ENCODE measurements around the gene ATG10.

GRCh38 chr5:82100303-82101077 lies 128.7 kb downstream of the ATG10 start:
- TF ChIP-seq FOXP1 (CRISPR knock-in tag; IDR thresholded peaks at IDR 0.05; ENCODE audit: borderline replicate concordance) (no peak), CBFB (CRISPR knock-in tag; IDR thresholded peaks at IDR 0.05; ENCODE audit: low read depth) (no peak), CTCF (IDR thresholded peaks at IDR 0.05) (no peak), MLX (CRISPR knock-in tag; IDR thresholded peaks at IDR 0.05) (no peak), AR (CRISPR knock-in tag; IDR thresholded peaks at IDR 0.05) (no peak), SP1 (CRISPR knock-in tag; conservative IDR thresholded peaks at IDR 0.05) (no peak), AFF4 (CRISPR knock-in tag; IDR thresholded peaks at IDR 0.05; ENCODE audit: borderline replicate concordance) (no peak), TCF7 (CRISPR knock-in tag; IDR thresholded peaks at IDR 0.05; ENCODE audit: low read depth) (no peak), ZNF138 (CRISPR knock-in tag; conservative IDR thresholded peaks at IDR 0.05) (no peak), ELF4 (CRISPR knock-in tag; IDR thresholded peaks at IDR 0.05; ENCODE audit: low read depth) (no peak), USF1 (CRISPR knock-in tag; IDR thresholded peaks at IDR 0.05) (no peak), MAX (CRISPR knock-in tag; IDR thresholded peaks at IDR 0.05) (no peak), CREB1 (CRISPR knock-in tag; IDR thresholded peaks at IDR 0.05) (no peak)

All from WTC11 (cell line).